B cell (primary cell): ENCODE measurements around the gene KLHL11. TPM values are rescaled to one million over a fixed set of nuclear protein-coding genes. Genes with fewer than 3 reads are reported as not detected.

Source experiments
- ATAC-seq: fragments of 200-7000 bp; cut with Tn5 transposase; one replicate; pipeline ENCODE4 v1.10.0; 2021; ENCODE audit warnings: low read depth, mild to moderate bottlenecking, moderate number of reproducible peaks, moderate library complexity
- CTCF ChIA-PET: fragments of 350-600 bp; sonication (Branson Sonifier 250); formaldehyde crosslinking; loops from one replicate; lab custom pipeline; 2021; ENCODE audit warnings: antibody characterized with exemption, inconsistent platforms; lab: Charles Lee
- POLR2A ChIA-PET: fragments of 350-600 bp; sonication (Branson Sonifier 250); formaldehyde crosslinking; loops from one replicate; lab custom pipeline; 2021; ENCODE audit warnings: antibody characterized with exemption; lab: Charles Lee
- DNase-seq: peaks from one replicate; pipeline ENCODE4 v3.0.0; 2013
- H2AFZ ChIP-seq: 2 replicates; pipeline ENCODE4 v1.6.1; 2012; ENCODE audit warnings: mild to moderate bottlenecking, low read depth, low read length; ENCODE audit not compliant: insufficient read depth, poor library complexity, severe bottlenecking
- H3K27ac ChIP-seq, 2 donors: 1 replicate in 1 of 2; 2 replicates in 1 of 2; pipeline ENCODE4 v1.5.1; 2012 to 2013; ENCODE audit warnings: low read length in 2 of 2, mild to moderate bottlenecking in 2 of 2, moderate library complexity in 1 of 2
- H3K27me3 ChIP-seq, 4 experiments: fragments of 200-600 bp in 1 of 4; sonication (generic) in 1 of 4; replicated peaks in 1 of 4; 1 replicate in 2 of 4; 2 replicates in 2 of 4; pipeline versions ENCODE4 v1.6.1 to v1.7.0; 2013 to 2016; ENCODE audit warnings: low read length in 3 of 4, mild to moderate bottlenecking in 2 of 4, mixed read lengths in 1 of 4, moderate library complexity in 1 of 4; ENCODE audit not compliant: insufficient read depth in 4 of 4, control insufficient read depth in 3 of 4; ENCODE audit errors: control extremely low read depth in 1 of 4
- H3K36me3 ChIP-seq, 2 experiments: replicated peaks in 1 of 2; 1 replicate in 1 of 2; 2 replicates in 1 of 2; pipeline versions ENCODE4 v1.6.1 to v1.7.1; 2013; ENCODE audit warnings: low read length in 1 of 2; ENCODE audit not compliant: insufficient read depth in 2 of 2, control insufficient read depth in 1 of 2; ENCODE audit errors: control extremely low read depth in 1 of 2, extremely low read depth in 1 of 2
- H3K4me1 ChIP-seq, 2 donors: fragments of 200-600 bp in 1 of 2; sonication (generic) in 1 of 2; 1 replicate in 1 of 2; 2 replicates in 1 of 2; pipeline versions ENCODE4 v1.5.1 to v1.6.1; 2013 to 2017; ENCODE audit warnings: low read length in 2 of 2; ENCODE audit not compliant: control insufficient read depth in 2 of 2, insufficient read depth in 2 of 2
- H3K4me2 ChIP-seq: replicated peaks from 2 replicates; pipeline ENCODE3; 2012; ENCODE audit warnings: mild to moderate bottlenecking, low read depth, low read length; ENCODE audit not compliant: poor library complexity, severe bottlenecking
- H3K4me3 ChIP-seq, 5 experiments: fragments of 200-600 bp in 1 of 5; sonication (generic) in 1 of 5; 1 replicate in 3 of 5; 2 replicates in 2 of 5; pipeline versions ENCODE4 v1.5.1 to v1.7.0; 2011 to 2016; ENCODE audit warnings: low read length in 4 of 5, mild to moderate bottlenecking in 4 of 5, low read depth in 2 of 5, control low read depth in 1 of 5, moderate library complexity in 1 of 5; ENCODE audit not compliant: insufficient read depth in 1 of 5; ENCODE audit errors: control extremely low read depth in 1 of 5, extremely low read depth in 1 of 5
- H3K79me2 ChIP-seq: fragments of 200-600 bp; sonication (generic); one replicate; pipeline ENCODE4 v1.6.0; 2016; ENCODE audit warnings: low read length; ENCODE audit not compliant: control insufficient read depth, insufficient read depth
- H3K9ac ChIP-seq: fragments of 200-600 bp; sonication (generic); 2 replicates; pipeline ENCODE4 v1.6.1; 2017; ENCODE audit warnings: mild to moderate bottlenecking, low read length, moderate library complexity
- H3K9me3 ChIP-seq, 3 donors: one replicate each; pipeline versions ENCODE4 v1.6.1 to v1.7.1; 2013; ENCODE audit warnings: low read length in 2 of 3; ENCODE audit not compliant: control insufficient read depth in 2 of 3, insufficient read depth in 1 of 3; ENCODE audit errors: control extremely low read depth in 1 of 3
- H4K20me1 ChIP-seq: 2 replicates; pipeline ENCODE4 v1.6.0; 2012; ENCODE audit warnings: mild to moderate bottlenecking, low read length; ENCODE audit not compliant: insufficient read depth, control insufficient read depth, poor library complexity, severe bottlenecking
- H3K27ac Mint-ChIP-seq: one replicate; pipeline ENCODE4 v1.8.0; 2021; ENCODE audit warnings: mixed read lengths
- H3K27me3 Mint-ChIP-seq: one replicate; pipeline ENCODE4 v1.8.0; 2021; ENCODE audit warnings: mixed read lengths
- H3K4me1 Mint-ChIP-seq: one replicate; pipeline ENCODE4 v1.8.0; 2021; ENCODE audit warnings: mixed read lengths
- H3K4me3 Mint-ChIP-seq: one replicate; pipeline ENCODE4 v1.8.0; 2021; ENCODE audit warnings: mixed read lengths
- H3K9me3 Mint-ChIP-seq: one replicate; pipeline ENCODE4 v1.8.0; 2022; ENCODE audit warnings: mixed read lengths; ENCODE audit not compliant: insufficient read depth
- CTCF ChIP-seq: fragments of 200-600 bp; IDR thresholded peaks from one replicate; pipeline ENCODE4 v1.8.0; 2022; ENCODE audit warnings: antibody characterized with exemption, mild to moderate bottlenecking
- EZH2 ChIP-seq: IDR thresholded peaks from 2 replicates; pipeline ENCODE4 v1.6.1; 2012; ENCODE audit warnings: borderline replicate concordance, low read depth, mild to moderate bottlenecking, moderate library complexity, low read length; ENCODE audit not compliant: insufficient read depth, poor library complexity, severe bottlenecking
- WGBS: methylation state at CpG from one replicate; pipeline ENCODE4 v1.1.5; 2013; ENCODE audit warnings: missing lambda C conversion rate; ENCODE audit not compliant: insufficient coverage; 5-methylcytosine and 5-hydroxymethylcytosine counted together
- intact Hi-C: fragments of 100-400 bp; cut with micrococcal nuclease; formaldehyde crosslinking; loops from one replicate; pipeline ENCODE4 v1.10.0; 2022
- polyA plus RNA-seq: library from polyadenylated mRNA; depleted of rRNA; stranded (reverse); fragments of >200 nt; gene quantifications from 2 replicates; pipeline ENCODE4 v1.2.3, GENCODE V29; 2012
- total RNA-seq, 2 donors: library from RNA; stranded (reverse); fragments of 120-200 nt in 1 of 2; gene quantifications; 1 replicate in 1 of 2; 2 replicates in 1 of 2; pipeline versions ENCODE4 v1.2.3 to v1.2.4, GENCODE V29; 2013 to 2022

The KLHL11 gene
- total and polyA plus RNA-seq, 2 donors (not counting 1 experiment from before 2014, with no cell fraction given), result 4.2 to 18.7 TPM

GRCh38 chr17:41818024-41818423 lies 47.2 kb downstream of the KLHL11 start:
- no peaks in the 10 kb centered on the region for H3K27me3 Mint-ChIP-seq
- TF ChIP-seq CTCF (no peak), EZH2 (no peak)
- Histone ChIP-seq H3K9ac (no peak overlapping the region), H3K27me3 (peaks cover 0 to 1% (median 0%) of the 10 kb centered on the region in 4 experiments), H3K27ac (no peak overlapping the region), H3K4me3 (no peak overlapping the region), H4K20me1 (no peaks in the 10 kb centered on the region), H3K79me2 (no peaks in the 10 kb centered on the region), H3K4me1 (no peaks in the 10 kb centered on the region), H3K36me3 (no peaks in the 10 kb centered on the region), H3K4me2 (no peak overlapping the region), H3K9me3 (no peaks in the 10 kb centered on the region), H2AFZ (no peak overlapping the region)
- peaks cover 2% of the 10 kb centered on the region for H3K4me1 Mint-ChIP-seq
- no peaks in the 10 kb centered on the region for H3K9me3 Mint-ChIP-seq
- intact Hi-C loops, result no loop called here
- ChIA-PET CTCF (interaction anchor here (1.3 kb wide), 1 partner anchor 16 kb away, joined by 3 read pairs; no protein-coding TSS in a partner anchor), POLR2A (no interaction called here)
- peak overlapping the region; percentile 37 for H3K27ac Mint-ChIP-seq
- no peak for ATAC-seq
- H3K4me3 Mint-ChIP-seq, result no peak overlapping the region
- 93% methylated on average over 15 of the region's 20 CpGs for WGBS
- no peak for DNase-seq

GRCh38 chr17:41816637-41817320 lies 48.4 kb downstream of the KLHL11 start:
- no peak overlapping the region for H3K4me2 ChIP-seq
- no peak overlapping the region for H3K4me3 ChIP-seq
- peaks cover 0 to 13% (median 3%) of the 10 kb centered on the region in 4 experiments for H3K27me3 ChIP-seq
- Mint-ChIP-seq H3K4me3 (no peak overlapping the region), H3K27me3 (no peaks in the 10 kb centered on the region), H3K4me1 (peaks cover 12% of the 10 kb centered on the region), H3K27ac (no peak overlapping the region), H3K9me3 (no peaks in the 10 kb centered on the region)
- H3K27ac ChIP-seq, result no peak overlapping the region
- CTCF ChIA-PET, result no interaction called here
- DNase-seq (no peak), ATAC-seq (no peak)
- H3K9me3 ChIP-seq, result no peaks in the 10 kb centered on the region
- H3K9ac ChIP-seq, result no peak overlapping the region
- POLR2A ChIA-PET, result no interaction called here
- peaks cover 11% of the 10 kb centered on the region in 2 donors for H3K4me1 ChIP-seq
- WGBS, result 94% methylated on average over 16 of the region's 23 CpGs
- no peak overlapping the region for H2AFZ ChIP-seq
- H3K79me2 ChIP-seq, result no peaks in the 10 kb centered on the region
- H4K20me1 ChIP-seq, result no peaks in the 10 kb centered on the region
- H3K36me3 ChIP-seq, result no peaks in the 10 kb centered on the region
- no peak for TF ChIP-seq CTCF
- TF ChIP-seq EZH2, result no peak
- intact Hi-C loops, result no loop called here
